HG03064 (cell line): Measurements from ENCODE around the gene SMAD5.
A peak's percentile ranks its signal among the peaks of the same experiment; 100 is the strongest.

Source experiments
- ATAC-seq: cut with Tn5 transposase; IDR thresholded peaks from one replicate; pipeline ENCODE4 v1.9.1; 2021; ENCODE audit warnings: low read depth; ENCODE audit not compliant: unreplicated experiment

The SMAD5 gene

GRCh38 chr5:136114414-136115125 is 18.1 kb upstream of the SMAD5 start:
- no peak for ATAC-seq

- no peak for ATAC-seq
Observed at GRCh38 chr5:136115183-136115865, 17.3 kb upstream of the SMAD5 start.

- no peak for ATAC-seq
Observed at GRCh38 chr5:136120529-136120928, 12.1 kb upstream of the SMAD5 start.

GRCh38 chr5:136123236-136123768 is 9.3 kb upstream of the SMAD5 start:
- no peak for ATAC-seq

- ATAC-seq = no peak
Observed at GRCh38 chr5:136127560-136127959, 5.1 kb upstream of the SMAD5 start.

GRCh38 chr5:136128481-136128880 is 4.2 kb upstream of the SMAD5 start:
- ATAC-seq = no peak

- ATAC-seq = no peak
Observed at GRCh38 chr5:136129445-136129844, 3.2 kb upstream of the SMAD5 start.

- ATAC-seq = no peak
Observed at GRCh38 chr5:136130581-136130980, 2.1 kb upstream of the SMAD5 start.

GRCh38 chr5:136132087-136132486 is 558 bp upstream of the SMAD5 start:
- ATAC-seq = peak; percentile 23

GRCh38 chr5:136133222-136133921 is 727 bp downstream of the SMAD5 start:
- no peak for ATAC-seq

- no peak for ATAC-seq
Observed at GRCh38 chr5:136133922-136134379, 1.3 kb downstream of the SMAD5 start.

- no peak for ATAC-seq
Observed at GRCh38 chr5:136134653-136135052, 2.0 kb downstream of the SMAD5 start.

GRCh38 chr5:136135536-136135935 is 2.9 kb downstream of the SMAD5 start:
- no peak for ATAC-seq

GRCh38 chr5:136137497-136138220 is 5.0 kb downstream of the SMAD5 start:
- no peak for ATAC-seq

- peak; percentile 75 for ATAC-seq
Observed at GRCh38 chr5:136141561-136141960, 8.9 kb downstream of the SMAD5 start.

GRCh38 chr5:136143312-136143711 is 10.7 kb downstream of the SMAD5 start:
- ATAC-seq = no peak

- ATAC-seq = no peak
Observed at GRCh38 chr5:136143763-136144162, 11.1 kb downstream of the SMAD5 start.

- peak; percentile 63 for ATAC-seq
Observed at GRCh38 chr5:136145030-136145429, 12.4 kb downstream of the SMAD5 start.

- ATAC-seq = no peak
Observed at GRCh38 chr5:136146201-136146600, 13.6 kb downstream of the SMAD5 start.

- ATAC-seq = no peak
Observed at GRCh38 chr5:136147632-136148031, 15.0 kb downstream of the SMAD5 start.

GRCh38 chr5:136149891-136150290 is 17.2 kb downstream of the SMAD5 start:
- no peak for ATAC-seq
